SH-SY5Y (cell line): Measurements from ENCODE around the gene GSTCD.

Source experiments
- GATA2 ChIP-seq: IDR thresholded peaks from 2 replicates; pipeline ENCODE4 v1.6.1; 2011; ENCODE audit warnings: mild to moderate bottlenecking, low read depth, low read length
- GATA3 ChIP-seq: IDR thresholded peaks from 2 replicates; pipeline ENCODE4 v1.6.1; 2011; ENCODE audit warnings: low read depth, mild to moderate bottlenecking, low read length, moderate library complexity

GRCh38 chr4:105786748-105787147 is 78.2 kb downstream of the GSTCD start:
- no peak for TF ChIP-seq GATA2
- TF ChIP-seq GATA3, result no peak
